GM19328 (cell line): Measurements from ENCODE around the gene NTRK1.
"Not testable (repeated sequence)": the region's sequence is repeated elsewhere in the genome, so short reads cannot be mapped to it uniquely, and the experiment has no call there.

Experiments
- ATAC-seq: cut with Tn5 transposase; IDR thresholded peaks from one replicate; pipeline ENCODE4 v1.9.1; 2021; ENCODE audit warnings: mild to moderate bottlenecking, moderate library complexity; ENCODE audit not compliant: unreplicated experiment

NTRK1 gene

DNA sequence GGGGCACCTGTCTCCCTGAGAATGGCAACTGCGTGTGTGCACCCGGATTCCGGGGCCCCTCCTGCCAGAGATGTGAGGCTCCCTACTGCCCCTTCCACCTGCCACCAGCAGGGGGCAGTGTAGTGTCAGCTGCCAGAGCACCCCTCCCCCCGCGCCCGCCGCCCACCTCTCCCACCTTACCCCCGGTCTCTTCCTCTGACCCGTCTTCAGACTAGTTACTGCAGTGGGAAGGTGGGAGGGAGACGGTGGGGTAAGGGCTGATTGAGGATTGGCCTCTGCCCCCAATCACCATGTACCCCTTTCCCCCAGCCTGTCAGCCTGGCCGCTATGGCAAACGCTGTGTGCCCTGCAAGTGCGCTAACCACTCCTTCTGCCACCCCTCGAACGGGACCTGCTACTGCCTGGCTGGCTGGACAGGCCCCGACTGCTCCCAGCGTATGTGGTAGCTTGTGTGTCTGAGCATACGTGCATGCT is 49.7 kb downstream of the NTRK1 start:
- ATAC-seq: no peak

DNA sequence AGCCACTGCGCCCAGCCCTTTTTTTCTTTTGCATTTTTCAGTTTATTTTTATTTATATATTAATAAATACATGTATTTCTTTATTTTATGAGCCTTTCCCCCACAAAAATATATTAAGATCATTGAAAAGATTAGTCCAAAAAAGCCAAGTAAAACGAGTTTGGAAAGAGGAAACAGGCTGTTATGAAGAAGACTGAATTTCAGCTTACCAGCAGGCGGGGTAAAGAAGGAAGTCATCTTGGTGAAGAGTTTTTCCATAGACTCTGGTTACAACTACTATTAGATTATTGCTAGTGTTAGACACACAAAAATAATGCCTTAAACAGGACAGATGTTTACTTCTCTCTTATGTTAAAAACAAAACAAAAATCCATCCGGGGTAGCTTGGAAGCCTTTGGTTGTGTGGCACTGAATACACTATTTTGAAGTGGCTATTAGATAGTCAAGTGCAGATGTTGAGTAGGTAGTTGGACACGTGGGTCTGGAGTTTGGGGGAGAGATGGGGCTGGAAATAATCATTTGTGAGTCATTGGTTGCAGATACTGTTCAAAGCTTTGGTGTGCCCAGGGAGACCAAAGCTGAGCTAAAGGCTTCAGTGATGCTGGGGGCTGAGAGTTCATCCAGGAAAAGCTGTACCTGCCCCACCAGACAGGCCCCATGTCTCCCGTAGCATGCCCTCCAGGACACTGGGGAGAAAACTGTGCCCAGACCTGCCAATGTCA is 51.1 kb downstream of the NTRK1 start:
- no peak for ATAC-seq

GRCh38 chr1:156912310-156912709 is 51.6 kb downstream of the NTRK1 start:
- no peak for ATAC-seq

GRCh38 chr1:156912861-156913808 is 52.5 kb downstream of the NTRK1 start:
- ATAC-seq: no peak

DNA sequence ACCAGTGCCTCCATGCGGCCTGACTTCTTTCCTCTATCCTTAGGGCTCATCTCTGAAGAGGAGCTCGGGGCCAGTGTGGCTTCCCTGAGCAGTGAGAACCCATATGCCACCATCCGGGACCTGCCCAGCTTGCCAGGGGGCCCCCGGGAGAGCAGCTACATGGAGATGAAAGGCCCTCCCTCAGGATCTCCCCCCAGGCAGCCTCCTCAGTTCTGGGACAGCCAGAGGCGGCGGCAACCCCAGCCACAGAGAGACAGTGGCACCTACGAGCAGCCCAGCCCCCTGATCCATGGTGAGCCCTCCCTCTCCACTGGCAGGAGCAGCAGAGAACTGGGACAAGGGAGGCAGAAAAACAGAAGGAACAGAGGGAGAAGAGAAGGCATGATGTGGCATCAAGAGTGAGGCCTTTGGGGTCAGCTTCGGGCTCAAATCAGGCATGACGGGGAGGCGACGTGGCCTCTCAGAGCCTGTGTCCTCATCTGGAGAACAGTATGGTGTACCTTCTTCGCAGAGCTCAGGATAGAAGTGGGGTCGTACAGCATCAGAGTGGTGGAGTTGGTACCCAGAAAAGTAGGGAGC is 53.2 kb downstream of the NTRK1 start:
- no peak for ATAC-seq

DNA sequence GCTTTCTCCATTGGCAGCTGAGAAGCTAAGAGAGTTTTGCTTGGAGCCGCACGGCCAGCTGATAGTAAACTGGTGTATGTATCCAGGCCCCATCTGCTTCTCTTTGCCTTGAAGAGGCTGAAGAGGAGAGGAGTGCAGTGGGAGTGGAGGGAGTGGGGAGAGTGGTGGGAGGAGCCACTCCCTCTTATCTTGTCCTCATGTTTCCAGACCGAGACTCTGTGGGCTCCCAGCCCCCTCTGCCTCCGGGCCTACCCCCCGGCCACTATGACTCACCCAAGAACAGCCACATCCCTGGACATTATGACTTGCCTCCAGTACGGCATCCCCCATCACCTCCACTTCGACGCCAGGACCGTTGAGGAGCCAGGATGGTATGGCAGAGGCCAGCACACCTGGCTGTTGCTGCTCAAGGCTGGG is 53.8 kb downstream of the NTRK1 start:
- no peak for ATAC-seq

- no peak for ATAC-seq
Measured at GRCh38 chr1:156920233-156921052, 59.8 kb downstream of the NTRK1 start, which contains the start of gene LRRC71. Gene LRRC71, plus strand, starts transcription at chr1:156920632. Its CDS starts 172 bp downstream, at chr1:156920804.

- ATAC-seq: no peak
Measured at GRCh38 chr1:156921053-156921529, 60.4 kb downstream of the NTRK1 start.

DNA sequence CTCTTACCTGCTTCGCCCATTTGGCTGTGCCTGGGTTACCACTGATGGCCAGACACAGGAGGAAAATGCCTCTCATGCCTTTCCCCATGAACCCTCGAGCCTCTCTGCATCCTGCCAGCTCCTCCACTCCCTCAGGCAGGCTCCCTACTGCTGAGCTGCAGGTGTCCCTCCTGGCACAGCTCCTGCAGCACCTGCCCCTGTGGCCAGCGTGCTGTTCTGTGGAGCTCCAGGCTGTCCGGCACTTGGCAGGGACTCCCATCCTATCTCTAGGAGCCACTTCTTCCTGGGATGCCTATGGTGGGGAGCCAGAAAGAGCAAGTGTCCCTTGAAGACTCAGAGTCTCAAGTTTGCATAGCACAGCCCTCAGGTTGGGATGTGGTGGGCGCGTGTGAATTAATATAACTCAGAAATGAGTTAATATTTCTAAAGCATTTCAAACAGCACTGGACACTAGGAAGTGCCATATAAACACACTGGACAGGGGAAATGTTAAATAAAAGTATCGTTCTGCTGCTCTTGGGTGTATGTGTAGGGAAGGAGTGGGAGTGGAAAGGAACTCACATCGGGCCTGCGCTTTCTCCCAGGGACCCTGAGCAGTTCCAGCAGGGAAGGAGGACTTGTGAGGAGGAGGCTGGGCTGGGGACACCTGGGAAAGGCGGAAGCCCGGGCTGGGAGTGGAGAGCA is 62.5 kb downstream of the NTRK1 start:
- ATAC-seq: no peak

GRCh38 chr1:156923670-156924477 is 63.2 kb downstream of the NTRK1 start:
- no peak for ATAC-seq

GRCh38 chr1:156924478-156925153 is 64.0 kb downstream of the NTRK1 start:
- ATAC-seq: no peak

DNA sequence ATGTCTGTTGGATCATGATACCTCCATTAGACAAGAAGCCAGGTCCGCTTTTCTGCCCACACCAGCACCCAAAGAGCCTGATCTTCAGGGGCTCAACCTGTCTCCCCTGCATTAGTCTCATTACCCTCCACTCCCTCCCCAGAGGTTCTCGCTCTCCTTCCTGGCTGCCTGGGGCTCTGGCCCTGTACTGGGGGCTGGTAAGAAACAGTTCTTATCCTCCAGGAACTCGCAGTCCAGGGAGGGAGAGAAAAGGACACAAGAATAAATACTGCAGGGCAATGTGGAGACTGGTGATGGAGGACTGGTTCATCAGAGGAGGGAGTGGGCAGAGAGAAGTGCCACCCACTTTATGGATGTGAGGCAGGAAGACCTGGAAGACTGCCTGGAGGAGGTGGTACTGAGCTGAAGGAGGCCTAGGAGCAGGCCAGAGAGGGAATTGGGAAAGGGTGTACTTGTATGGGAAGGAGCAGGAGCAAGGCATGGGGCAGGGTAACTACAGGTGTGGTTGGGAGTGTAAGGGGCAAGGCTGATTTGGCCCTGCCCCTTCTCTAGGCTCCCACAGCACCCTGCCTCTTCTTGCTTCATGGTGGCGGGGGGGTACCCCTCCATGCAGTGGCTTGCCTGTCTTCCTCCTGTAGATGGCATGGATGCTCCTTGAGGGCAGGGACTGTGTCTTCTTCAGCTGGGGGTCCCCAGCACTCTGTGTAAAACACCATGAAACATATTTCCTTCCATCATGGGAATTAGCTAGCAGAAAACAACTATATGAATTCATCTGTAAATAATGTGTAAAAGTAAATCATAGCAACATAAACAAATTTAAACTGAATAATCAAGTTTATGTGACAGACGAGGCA is 64.7 kb downstream of the NTRK1 start:
- no peak for ATAC-seq

- ATAC-seq: no peak
Measured at GRCh38 chr1:156926175-156926574, 65.5 kb downstream of the NTRK1 start.

DNA sequence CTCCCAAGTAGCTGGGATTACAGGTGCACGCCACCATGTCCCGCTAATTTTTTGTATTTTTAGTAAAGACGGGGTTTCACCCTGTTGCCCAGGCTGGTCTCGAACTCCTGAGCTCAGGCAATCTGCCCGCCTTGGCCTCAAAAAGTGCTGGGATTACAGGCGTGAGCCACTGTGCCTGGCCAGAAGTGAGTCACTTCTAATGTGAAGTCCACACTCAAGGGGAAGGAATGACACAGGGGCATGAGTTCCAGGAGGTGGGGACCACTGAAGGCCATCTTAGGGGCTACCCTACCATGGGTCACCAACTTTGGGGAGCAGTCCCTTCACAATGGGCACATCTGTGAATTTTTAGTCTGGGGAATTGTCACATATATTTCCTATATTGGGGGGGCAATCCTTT is 66.0 kb downstream of the NTRK1 start:
- ATAC-seq: not testable (repeated sequence)

DNA sequence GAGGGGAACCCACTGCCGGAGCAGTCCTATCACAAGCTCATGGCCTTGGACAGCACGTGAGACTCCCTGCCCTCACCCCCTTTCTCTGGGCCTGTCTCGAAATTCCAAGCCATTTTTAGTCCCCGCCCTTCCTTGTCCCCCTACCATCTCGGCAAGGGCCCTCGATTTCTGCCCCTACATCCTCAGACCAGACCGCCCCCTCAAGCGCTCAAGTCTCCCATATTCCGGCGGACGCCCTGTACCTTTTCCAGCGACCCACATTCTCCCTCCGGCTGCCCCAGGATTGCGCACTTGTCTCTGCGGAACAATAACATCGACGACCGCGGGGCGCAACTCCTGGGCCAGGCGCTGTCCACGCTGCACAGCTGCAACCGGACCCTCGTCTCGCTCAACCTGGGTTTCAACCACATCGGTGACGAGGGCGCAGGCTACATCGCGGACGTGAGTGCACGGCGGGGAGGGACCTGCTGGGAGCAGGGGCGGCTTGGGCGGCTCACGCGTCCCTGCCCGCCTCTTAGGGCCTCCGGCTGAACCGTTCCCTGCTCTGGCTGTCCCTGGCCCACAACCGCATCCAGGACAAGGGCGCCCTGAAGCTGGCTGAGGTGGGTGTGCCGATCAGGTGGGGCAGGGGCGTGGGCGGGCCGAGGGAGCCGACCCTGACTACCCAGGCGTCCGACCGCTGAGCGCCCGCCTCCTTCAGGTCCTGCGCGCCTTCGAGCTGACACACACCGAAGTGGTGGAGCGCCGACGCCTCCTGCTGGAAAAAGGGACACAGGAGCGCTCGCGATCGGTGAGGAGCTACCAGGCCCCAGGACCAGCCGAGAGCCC is 66.8 kb downstream of the NTRK1 start:
- ATAC-seq: no peak

DNA sequence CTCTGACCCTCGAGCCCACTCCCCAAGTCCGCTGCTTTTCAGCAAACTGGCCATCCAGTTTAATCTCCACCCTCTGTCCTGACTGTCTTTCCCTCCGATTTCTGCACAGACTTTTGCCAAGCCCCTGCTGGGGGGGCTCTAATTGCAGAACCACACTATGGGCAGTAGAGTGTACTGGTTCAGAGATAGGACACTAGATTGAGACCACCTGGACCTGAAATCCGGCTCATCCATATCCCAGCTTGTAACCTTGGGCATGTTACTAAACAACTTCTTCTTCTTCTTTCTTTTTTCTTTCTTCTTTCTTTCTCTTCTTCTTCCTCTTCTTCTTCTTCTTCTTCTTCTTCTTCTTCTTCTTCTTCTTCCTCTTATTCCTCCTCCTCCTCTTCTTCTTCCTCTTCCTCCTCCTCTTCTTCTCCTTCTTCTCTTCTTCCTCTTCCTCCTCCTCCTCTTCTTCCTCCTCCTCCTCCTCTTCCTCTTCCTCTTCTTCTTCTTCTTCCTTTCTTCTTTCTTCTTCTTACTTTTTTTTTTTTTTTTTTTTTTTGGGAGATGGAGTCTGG is 67.5 kb downstream of the NTRK1 start:
- ATAC-seq: no peak
